Adrenal gland (tissue), 12 donors: ENCODE data around the gene CCL18. TPM values are rescaled to one million over a fixed set of nuclear protein-coding genes. Genes with fewer than 3 reads are reported as not detected.
"Not testable (repeated sequence)": the region's sequence is repeated elsewhere in the genome, so short reads cannot be mapped to it uniquely, and the experiment has no call there.

ENCODE experiments used
- DNase-seq, 7 donors: peaks; one replicate each; pipeline ENCODE4 v3.0.0-alpha.2; 2019 to 2020
- H3K27ac ChIP-seq, 5 donors: fragments of 200-600 bp; sonication (generic) in 4 of 5; 1 replicate in 3 of 5; 2 replicates in 2 of 5; pipeline versions ENCODE4 v1.5.1 to v1.8.0; 2016 to 2020; ENCODE audit warnings: mild to moderate bottlenecking in 1 of 5
- H3K27me3 ChIP-seq: fragments of 200-600 bp; 2 replicates; pipeline ENCODE4 v1.8.0; 2021
- H3K36me3 ChIP-seq, 2 donors: fragments of 200-600 bp; replicated peaks in 1 of 2; 1 replicate in 1 of 2; 2 replicates in 1 of 2; pipeline versions ENCODE4 v1.5.1 to v1.8.0; 2018 to 2022
- H3K4me1 ChIP-seq, 2 donors: fragments of 200-600 bp; replicated peaks in 1 of 2; 1 replicate in 1 of 2; 2 replicates in 1 of 2; pipeline versions ENCODE4 v1.5.1 to v1.8.0; 2018 to 2021
- H3K4me3 ChIP-seq, 4 donors: fragments of 200-600 bp; sonication (generic) in 3 of 4; one replicate each; pipeline ENCODE4 v1.5.1; 2016 to 2018
- H3K9me3 ChIP-seq, 3 donors: fragments of 200-600 bp; sonication (generic) in 1 of 3; replicated peaks in 1 of 3; 1 replicate in 2 of 3; 2 replicates in 1 of 3; pipeline versions ENCODE4 v1.5.1 to v1.8.0; 2016 to 2021
- CTCF ChIP-seq, 6 experiments: fragments of 450-650 bp in 4 of 6; fragments of 200-600 bp in 2 of 6; sonication (generic) in 1 of 6; IDR thresholded peaks; 1 replicate in 5 of 6; 2 replicates in 1 of 6; pipeline versions ENCODE4 v1.5.1 to v1.8.0; 2016 to 2021; ENCODE audit warnings: antibody characterized with exemption in 6 of 6, mild to moderate bottlenecking in 2 of 6, moderate library complexity in 1 of 6
- POLR2A ChIP-seq, 2 donors: fragments of 450-650 bp; IDR thresholded peaks; one replicate each; pipeline ENCODE4 v1.6.1; 2017; ENCODE audit warnings: antibody characterized with exemption in 2 of 2, mild to moderate bottlenecking in 2 of 2, moderate library complexity in 1 of 2
- WGBS, 4 donors: extraction: QIAGEN DNeasy Blood & Tissue Kit in 2 of 4; methylation state at CpG; one replicate each; pipeline versions ENCODE4 v1.1.5 to v1.1.7; 2013 to 2017; 5-methylcytosine and 5-hydroxymethylcytosine counted together
- intact Hi-C, 2 donors: fragments of 100-400 bp; cut with DNase I; formaldehyde crosslinking; loops; one replicate each; pipeline versions ENCODE4 v1.14.1 to v1.15.0; 2022 to 2023
- polyA plus RNA-seq, 3 donors: library from polyadenylated mRNA; stranded (reverse); fragments of 200-250 nt in 2 of 3; fragments of 350-450 nt in 1 of 3; fragmentation: Illumina TruSeq in 1 of 3; extraction: RNeasy Lipid Tissue Mini Kit (QIAGEN cat#74804) in 1 of 3; gene quantifications; one replicate each; pipeline ENCODE4 v1.2.3, GENCODE V29; 2013 to 2014
- total RNA-seq, 9 donors: library from RNA; depleted of rRNA in 4 of 9; stranded (reverse); fragments of >200 nt in 4 of 9; fragments of 120-200 nt in 1 of 9; fragmentation: NEBNext Ultra II Directional in 1 of 9; extraction: Animal tissue kit (Norgen Biotek cat#: 25700) in 1 of 9; gene quantifications; one replicate each; pipeline versions ENCODE4 v1.1.0 to v1.2.4, GENCODE V29; 2013 to 2023
- donor health status: healthy with polysubstance abuse.
- donor health status: Bipolar disorder and iron deficiency.
- donor health status: DM: yes; HTN: yes; CAD: no.
- donor health status: DM: no; HTN: no; CAD: no.
- donor health status: DM: no; HTN: no; CAD: no.
- donor health status: DM: yes; HTN: yes; CAD: no.

CCL18 gene
- total and polyA plus RNA-seq, 12 donors = 0.32 to 5.2 (median 1.6) TPM; not detected in 5

- intact Hi-C loops = no loop called here
- Histone ChIP-seq H3K4me1 (peaks cover 0 to 3% of the 10 kb centered on the region in 2 donors), H3K9me3 (no peaks in the 10 kb centered on the region), H3K4me3 (no peak overlapping the region), H3K36me3 (no peaks in the 10 kb centered on the region), H3K27me3 (no peaks in the 10 kb centered on the region), H3K27ac (no peak overlapping the region)
- no peak for TF ChIP-seq POLR2A (IDR thresholded peaks at IDR 0.05)
- no peak for TF ChIP-seq CTCF (IDR thresholded peaks at IDR 0.05)
- DNase-seq = no peak
- WGBS, 4 donors = 68 to 91% (median 73%) methylated on average over 1 of the region's 1 CpG
Observed at GRCh38 chr17:36086791-36087190, 22.7 kb downstream of the CCL18 start.

DNA sequence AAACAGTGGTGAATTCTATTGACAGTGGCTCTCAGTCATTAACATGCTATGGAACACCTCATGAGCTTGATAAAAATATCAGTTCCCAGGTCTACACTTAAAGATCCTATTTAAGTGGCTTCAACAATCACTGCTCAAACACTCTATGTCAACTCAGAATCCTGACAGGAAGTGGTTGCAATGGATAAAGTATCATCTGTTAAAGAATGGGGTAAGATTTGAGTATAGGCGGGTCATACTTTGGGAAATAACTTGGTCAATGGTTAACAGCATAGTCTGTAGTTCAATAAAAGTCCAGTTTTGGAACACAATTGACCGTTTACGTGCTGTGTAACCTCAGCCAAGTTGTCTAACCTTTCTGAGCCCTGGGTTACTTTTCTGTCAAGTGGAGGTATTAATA is 23.4 kb downstream of the CCL18 start:
- intact Hi-C loops, H3K9me3 ChIP-seq, H3K4me1 ChIP-seq, H3K27me3 ChIP-seq, H3K4me3 ChIP-seq, H3K27ac ChIP-seq, DNase-seq, H3K36me3 ChIP-seq: not testable (repeated sequence)
- 71 to 87% methylated on average over 1 to 3 of the region's 3 CpGs; no CpG with 5 or more reads in 2 of the 4 donors for WGBS, 4 donors

DNA sequence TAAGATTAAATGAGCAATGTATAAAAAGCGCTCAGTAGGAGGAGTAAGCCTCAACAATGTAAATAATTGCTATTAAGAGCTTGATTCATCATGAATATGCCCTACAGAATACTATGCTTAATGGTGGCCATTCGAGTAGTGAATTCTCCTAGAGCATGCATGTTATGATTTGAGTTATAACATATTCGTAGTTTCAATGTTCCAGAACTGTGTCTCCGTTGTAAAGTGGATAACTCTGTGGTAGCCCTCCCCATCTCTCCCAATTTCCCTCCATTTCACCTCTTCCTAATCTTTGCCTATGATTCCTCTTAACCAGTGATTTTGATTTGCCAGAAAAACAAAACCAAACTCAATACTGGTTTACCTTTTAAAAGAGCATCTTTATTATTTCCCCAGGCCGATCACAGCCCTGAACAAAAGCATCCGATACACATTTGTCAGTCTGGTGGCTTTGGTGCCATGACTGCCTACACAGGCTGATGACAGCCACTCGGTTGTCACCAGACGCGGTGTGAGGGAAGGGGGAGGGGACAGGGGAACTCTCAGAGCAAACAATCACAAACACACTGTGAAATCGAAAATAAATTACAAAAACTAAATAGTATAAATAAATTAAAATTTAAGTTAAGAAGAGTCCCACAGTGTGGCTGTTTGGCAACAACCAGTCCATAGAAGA is 24.0 kb downstream of the CCL18 start:
- H3K9me3 ChIP-seq, H3K27me3 ChIP-seq, intact Hi-C loops, DNase-seq, H3K4me3 ChIP-seq, H3K36me3 ChIP-seq, H3K4me1 ChIP-seq, H3K27ac ChIP-seq: not testable (repeated sequence)
- 80 to 91% (median 82%) methylated on average over 9 to 10 of the region's 10 CpGs for WGBS, 4 donors

- no peak for DNase-seq
- no peaks in the 10 kb centered on the region for H3K9me3 ChIP-seq
- no peak overlapping the region for H3K4me3 ChIP-seq
- TF ChIP-seq POLR2A (IDR thresholded peaks at IDR 0.05) (no peak), CTCF (IDR thresholded peaks at IDR 0.05) (no peak)
- H3K36me3 ChIP-seq = no peaks in the 10 kb centered on the region
- 68 to 76% (median 74%) methylated on average over 12 to 14 of the region's 14 CpGs for WGBS, 4 donors
- H3K4me1 ChIP-seq = peaks cover 0 to 3% of the 10 kb centered on the region in 2 donors
- no peaks in the 10 kb centered on the region for H3K27me3 ChIP-seq
- intact Hi-C loops = no loop called here
- H3K27ac ChIP-seq = peak overlapping the region in 1 of 5 donors; percentile 16
Observed at GRCh38 chr17:36088670-36089338, 24.7 kb downstream of the CCL18 start.

GRCh38 chr17:36089339-36089865 is 25.3 kb downstream of the CCL18 start:
- peak overlapping the region in 1 of 5 donors; percentile 16 for H3K27ac ChIP-seq
- H3K4me3 ChIP-seq = no peak overlapping the region
- no peaks in the 10 kb centered on the region for H3K27me3 ChIP-seq
- H3K9me3 ChIP-seq = no peaks in the 10 kb centered on the region
- no peaks in the 10 kb centered on the region for H3K36me3 ChIP-seq
- 56 to 71% (median 60%) methylated on average over 4 of the region's 4 CpGs for WGBS, 4 donors
- TF ChIP-seq CTCF (IDR thresholded peaks at IDR 0.05) (no peak), POLR2A (IDR thresholded peaks at IDR 0.05) (no peak)
- DNase-seq = no peak
- intact Hi-C loops = no loop called here
- H3K4me1 ChIP-seq = peaks cover 0 to 3% of the 10 kb centered on the region in 2 donors
